Measurements from ENCODE around the gene DLGAP5. TPM values are rescaled to one million over a fixed set of nuclear protein-coding genes. Genes with fewer than 3 reads are reported as not detected.

The DLGAP5 gene
- total RNA-seq, 8 experiments from 2014 or later, result 0.10 to 48.5 (median 2.7) TPM

GRCh38 chr14:55158412-55158811, 33.0 kb downstream of the DLGAP5 start:
- no peak for ATAC-seq (replicated peaks in 6 of 8)
- 67 to 100% (median 92%) methylated on average over 1 to 3 of the region's 3 CpGs; no CpG with 5 or more reads in 1 of the 10 experiments for WGBS, 10 experiments
- Histone ChIP-seq H3K4me3 (no peak overlapping the region), H3K4me1 (replicated peaks in 1 of 2) (no peaks in the 10 kb centered on the region), H3K27ac (no peak overlapping the region)
- in situ Hi-C loops (cut with MboI; ENCODE audit: low pct_unique_long_range_greater_than_20kb in 2 of 9, low sequenced_read_pairs in 9 of 9, unreplicated experiment in 9 of 9), result no loop called here

DNA sequence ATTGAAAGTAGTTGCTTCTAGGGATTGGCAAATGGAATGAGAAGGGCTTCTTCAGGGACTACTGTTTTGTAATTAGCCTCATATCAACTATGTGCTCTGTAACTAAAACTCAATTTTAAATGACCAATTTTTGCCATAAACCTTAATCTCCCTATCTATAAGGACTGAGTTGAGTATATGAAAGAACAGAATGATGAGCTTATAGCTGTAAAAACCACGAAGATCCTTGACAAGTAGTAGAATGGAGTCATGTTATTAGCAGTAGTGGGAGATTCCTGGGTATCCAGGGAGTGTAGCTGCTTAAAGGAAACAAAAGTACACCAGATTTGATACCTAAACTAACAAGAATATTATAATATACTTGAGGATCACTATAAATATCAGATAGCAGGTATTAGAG, 34.3 kb downstream of the DLGAP5 start:
- no peak overlapping the region for H3K4me3 ChIP-seq
- no peak overlapping the region for H3K27ac ChIP-seq
- 80 to 100% (median 88%) methylated on average over 1 of the region's 1 CpG; no CpG with 5 or more reads in 3 of the 10 experiments for WGBS, 10 experiments
- ATAC-seq (replicated peaks in 6 of 8), result no peak
- no peaks in the 10 kb centered on the region for H3K4me1 ChIP-seq (replicated peaks in 1 of 2)
- in situ Hi-C loops (cut with MboI; ENCODE audit: low pct_unique_long_range_greater_than_20kb in 2 of 9, low sequenced_read_pairs in 9 of 9, unreplicated experiment in 9 of 9), result no loop called here

DNA sequence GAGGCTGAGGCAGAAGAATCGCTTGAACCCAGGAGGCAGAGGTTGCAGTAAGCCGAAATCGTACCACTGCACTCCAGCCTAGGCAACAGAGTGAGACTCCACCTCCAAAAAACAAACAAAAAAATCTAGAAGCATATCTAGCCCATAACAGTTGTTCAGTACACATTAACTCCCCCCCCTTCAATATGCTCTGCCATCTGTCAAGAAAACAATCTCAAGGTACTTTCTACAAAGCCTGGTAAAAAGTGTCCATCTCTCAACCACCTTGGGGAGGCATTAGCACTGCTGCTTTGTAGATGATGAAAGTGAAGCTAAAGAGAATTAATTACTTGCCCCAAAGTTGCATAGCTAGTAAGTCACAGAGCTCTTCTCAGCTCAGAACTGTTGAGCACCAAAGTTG, 37.4 kb downstream of the DLGAP5 start:
- in situ Hi-C loops (cut with MboI; ENCODE audit: low pct_unique_long_range_greater_than_20kb in 2 of 9, low sequenced_read_pairs in 9 of 9, unreplicated experiment in 9 of 9), result no loop called here
- Histone ChIP-seq H3K4me3 (no peak overlapping the region), H3K27ac (no peak overlapping the region), H3K4me1 (replicated peaks in 1 of 2) (no peaks in the 10 kb centered on the region)
- ATAC-seq (replicated peaks in 6 of 8), result no peak
- WGBS, 10 experiments, result 40 to 100% (median 90%) methylated on average over 1 of the region's 3 CpGs; no CpG with 5 or more reads in 6 of the 10 experiments

GRCh38 chr14:55152052-55152753, 39.2 kb downstream of the DLGAP5 start:
- in situ Hi-C loops (cut with MboI; ENCODE audit: low pct_unique_long_range_greater_than_20kb in 2 of 9, low sequenced_read_pairs in 9 of 9, unreplicated experiment in 9 of 9), result no loop called here
- no peaks in the 10 kb centered on the region for H3K4me1 ChIP-seq (replicated peaks in 1 of 2)
- 17 to 100% (median 86%) methylated on average over 1 of the region's 1 CpG; no CpG with 5 or more reads in 1 of the 10 experiments for WGBS, 10 experiments
- ATAC-seq (replicated peaks in 6 of 8), result peak in 1 of 8 experiments; percentile 28
- H3K27ac ChIP-seq, result no peak overlapping the region
- H3K4me3 ChIP-seq, result no peak overlapping the region

DNA sequence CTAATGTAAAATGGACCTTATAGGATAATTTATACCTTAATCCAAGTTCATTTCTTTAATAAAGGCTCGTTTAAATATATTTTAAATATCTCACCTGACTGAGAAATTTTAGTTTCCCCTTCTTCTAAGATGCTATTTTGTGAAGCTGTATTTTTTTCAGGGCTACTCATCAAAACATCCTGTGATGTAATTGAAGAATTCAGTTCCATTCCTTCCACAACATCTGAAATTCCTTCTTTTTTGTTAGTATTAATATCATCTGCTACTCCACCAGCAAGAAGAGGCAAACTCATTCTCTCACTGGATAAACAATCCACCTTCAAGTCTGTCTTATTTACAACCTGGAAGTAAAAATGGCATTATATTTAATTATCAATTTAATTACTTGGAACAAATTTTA, 39.8 kb downstream of the DLGAP5 start:
- in situ Hi-C loops (cut with MboI; ENCODE audit: low pct_unique_long_range_greater_than_20kb in 2 of 9, low sequenced_read_pairs in 9 of 9, unreplicated experiment in 9 of 9), result no loop called here
- no peaks in the 10 kb centered on the region for H3K4me1 ChIP-seq (replicated peaks in 1 of 2)
- ATAC-seq (replicated peaks in 6 of 8), result no peak
- H3K4me3 ChIP-seq, result no peak overlapping the region
- 50 to 100% (median 87%) methylated on average over 1 of the region's 1 CpG; no CpG with 5 or more reads in 4 of the 10 experiments for WGBS, 10 experiments
- H3K27ac ChIP-seq, result no peak overlapping the region

- no peak overlapping the region for H3K4me3 ChIP-seq
- no peaks in the 10 kb centered on the region for H3K4me1 ChIP-seq (replicated peaks in 1 of 2)
- no peak overlapping the region for H3K27ac ChIP-seq
- WGBS, 10 experiments, result 90 to 100% (median 100%) methylated on average over 1 to 2 of the region's 2 CpGs; no CpG with 5 or more reads in 3 of the 10 experiments
- in situ Hi-C loops (cut with MboI; ENCODE audit: low pct_unique_long_range_greater_than_20kb in 2 of 9, low sequenced_read_pairs in 9 of 9, unreplicated experiment in 9 of 9), result no loop called here
- ATAC-seq (replicated peaks in 6 of 8), result no peak
Measured at GRCh38 chr14:55146425-55146824, 45.0 kb downstream of the DLGAP5 start.

GRCh38 chr14:55142466-55142865, 48.9 kb downstream of the DLGAP5 start:
- no peak for ATAC-seq (replicated peaks in 6 of 8)
- 63 to 100% (median 80%) methylated on average over 1 to 2 of the region's 2 CpGs; no CpG with 5 or more reads in 1 of the 10 experiments for WGBS, 10 experiments
- Histone ChIP-seq H3K4me1 (replicated peaks in 1 of 2) (no peaks in the 10 kb centered on the region), H3K27ac (no peak overlapping the region), H3K4me3 (no peak overlapping the region)
- in situ Hi-C loops (cut with MboI; ENCODE audit: low pct_unique_long_range_greater_than_20kb in 2 of 9, low sequenced_read_pairs in 9 of 9, unreplicated experiment in 9 of 9), result no loop called here

- H3K4me3 ChIP-seq, result no peak overlapping the region
- H3K27ac ChIP-seq, result no peak overlapping the region
- H3K4me1 ChIP-seq (replicated peaks in 1 of 2), result no peaks in the 10 kb centered on the region
- in situ Hi-C loops (cut with MboI; ENCODE audit: low pct_unique_long_range_greater_than_20kb in 2 of 9, low sequenced_read_pairs in 9 of 9, unreplicated experiment in 9 of 9), result no loop called here
- ATAC-seq (replicated peaks in 6 of 8), result no peak
- 75 to 100% (median 95%) methylated on average over 1 to 3 of the region's 3 CpGs; no CpG with 5 or more reads in 4 of the 10 experiments for WGBS, 10 experiments
Measured at GRCh38 chr14:55141825-55142224, 49.6 kb downstream of the DLGAP5 start.

GRCh38 chr14:55139696-55140509, 51.5 kb downstream of the DLGAP5 start:
- in situ Hi-C loops (cut with MboI; ENCODE audit: low pct_unique_long_range_greater_than_20kb in 2 of 9, low sequenced_read_pairs in 9 of 9, unreplicated experiment in 9 of 9), result no loop called here
- 75 to 100% (median 92%) methylated on average over 2 to 4 of the region's 4 CpGs; no CpG with 5 or more reads in 2 of the 10 experiments for WGBS, 10 experiments
- no peaks in the 10 kb centered on the region for H3K4me1 ChIP-seq (replicated peaks in 1 of 2)
- ATAC-seq (replicated peaks in 6 of 8), result no peak
- no peak overlapping the region for H3K27ac ChIP-seq
- no peak overlapping the region for H3K4me3 ChIP-seq

- in situ Hi-C loops (cut with MboI; ENCODE audit: low pct_unique_long_range_greater_than_20kb in 2 of 9, low sequenced_read_pairs in 9 of 9, unreplicated experiment in 9 of 9), result no loop called here
- no peak overlapping the region for H3K27ac ChIP-seq
- ATAC-seq (replicated peaks in 6 of 8), result no peak
Measured at GRCh38 chr14:55139141-55139540, 52.2 kb downstream of the DLGAP5 start.

DNA sequence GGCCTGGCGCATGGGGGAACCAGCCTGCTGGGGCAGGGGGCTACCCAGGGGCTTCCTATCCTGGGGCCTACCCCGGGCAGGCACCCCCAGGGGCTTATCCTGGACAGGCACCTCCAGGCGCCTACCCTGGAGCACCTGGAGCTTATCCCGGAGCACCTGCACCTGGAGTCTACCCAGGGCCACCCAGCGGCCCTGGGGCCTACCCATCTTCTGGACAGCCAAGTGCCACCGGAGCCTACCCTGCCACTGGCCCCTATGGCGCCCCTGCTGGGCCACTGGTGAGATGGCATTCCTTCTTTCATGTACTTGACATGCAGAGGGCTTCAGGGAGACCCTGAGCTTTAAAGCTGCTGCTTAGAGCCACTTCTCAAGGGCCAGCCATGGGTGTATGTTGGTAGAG, 53.3 kb downstream of the DLGAP5 start:
- in situ Hi-C loops (cut with MboI; ENCODE audit: low pct_unique_long_range_greater_than_20kb in 2 of 9, low sequenced_read_pairs in 9 of 9, unreplicated experiment in 9 of 9), result no loop called here
- WGBS, 10 experiments, result 80% methylated on average over 1 of the region's 7 CpGs; no CpG with 5 or more reads in 7 of the 10 experiments
- Histone ChIP-seq H3K27ac (no peak overlapping the region), H3K4me1 (replicated peaks in 1 of 2) (no peaks in the 10 kb centered on the region), H3K4me3 (no peak overlapping the region)
- ATAC-seq (replicated peaks in 6 of 8), result no peak

More at GRCh38 chr14:55139141-55139540, 52.2 kb downstream of the DLGAP5 start:
- Histone ChIP-seq H3K4me1 (replicated peaks in 1 of 2) (no peaks in the 10 kb centered on the region), H3K4me3 (no peak overlapping the region)

GRCh38 chr14:55136885-55137786, 54.2 kb downstream of the DLGAP5 start:
- ATAC-seq (replicated peaks in 6 of 8), result peak in 4 of 8 experiments; percentile 51 to 77 (median 64)
- in situ Hi-C loops (cut with MboI; ENCODE audit: low pct_unique_long_range_greater_than_20kb in 2 of 9, low sequenced_read_pairs in 9 of 9, unreplicated experiment in 9 of 9), result no loop called here
- H3K27ac ChIP-seq, result no peak overlapping the region
- 66 to 100% (median 86%) methylated on average over 1 to 10 of the region's 12 CpGs; no CpG with 5 or more reads in 2 of the 10 experiments for WGBS, 10 experiments
- no peaks in the 10 kb centered on the region for H3K4me1 ChIP-seq (replicated peaks in 1 of 2)
- no peak overlapping the region for H3K4me3 ChIP-seq

DNA sequence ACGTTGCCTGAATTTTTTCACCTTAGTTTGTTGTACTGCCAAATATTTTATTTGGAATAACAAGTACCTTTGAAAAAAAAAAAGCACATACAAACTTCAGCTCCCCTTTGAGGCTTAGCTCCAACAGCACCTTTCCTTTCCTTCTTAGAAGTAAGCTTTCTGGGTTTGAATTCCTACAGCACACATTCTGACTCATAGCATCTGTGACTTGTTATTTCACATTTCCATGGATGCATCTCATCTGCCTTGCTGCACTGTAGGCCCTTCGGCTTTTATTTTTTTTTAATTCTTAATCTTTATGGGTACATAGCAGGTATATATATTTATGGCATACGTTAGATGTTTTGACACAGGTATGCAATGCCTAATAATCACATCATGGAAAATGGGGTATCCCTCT, 55.1 kb downstream of the DLGAP5 start:
- WGBS, 10 experiments, result 6 to 100% (median 92%) methylated on average over 1 to 3 of the region's 3 CpGs
- H3K4me1 ChIP-seq (replicated peaks in 1 of 2), result no peaks in the 10 kb centered on the region
- peak in 2 of 8 experiments; percentile 34 to 80 for ATAC-seq (replicated peaks in 6 of 8)
- H3K27ac ChIP-seq, result no peak overlapping the region
- in situ Hi-C loops (cut with MboI; ENCODE audit: low pct_unique_long_range_greater_than_20kb in 2 of 9, low sequenced_read_pairs in 9 of 9, unreplicated experiment in 9 of 9), result no loop called here
- H3K4me3 ChIP-seq, result no peak overlapping the region

All from motor neuron (in vitro differentiated cells).